ENCODE results near the gene RNU5D-1. TPM values are rescaled to one million over a fixed set of nuclear protein-coding genes. Genes with fewer than 3 reads are reported as not detected.

The RNU5D-1 gene
- total and polyA plus RNA-seq, 2 of the 13 experiments (the other 11 are each of a cell fraction or from before 2014, with no cell fraction given), result 165 TPM; not detected in 1

DNA sequence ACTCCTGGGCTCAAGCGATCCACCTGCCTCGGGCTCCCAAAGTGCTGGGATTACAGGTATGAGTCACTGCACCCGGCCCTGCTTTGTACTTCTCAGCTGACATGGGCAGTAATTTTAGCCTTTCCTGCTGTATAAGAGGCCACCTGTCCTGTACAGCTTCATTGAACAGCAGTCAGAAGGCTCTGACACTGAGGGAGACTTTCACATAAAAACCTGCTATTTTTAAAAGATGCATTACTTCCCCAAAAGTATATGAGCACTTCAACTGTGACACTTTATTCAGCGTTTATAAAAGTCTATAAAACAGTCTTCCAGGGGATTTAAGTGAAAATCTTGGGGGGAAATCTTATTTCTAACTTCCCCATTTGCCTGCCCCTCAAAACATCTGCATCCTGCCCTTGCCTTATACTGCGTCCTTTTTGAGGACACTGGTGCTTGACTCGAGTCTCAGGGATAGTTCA, 17.6 kb downstream of the RNU5D-1 start:
- H3K4me2 ChIP-seq (ENCODE audit: low read depth, low read length), result 0 out of 2 replicates have a peak overlapping the region, but pooled peaks have one; percentile 12
- no peak for DNase-seq (ENCODE audit: low spot score)

DNA sequence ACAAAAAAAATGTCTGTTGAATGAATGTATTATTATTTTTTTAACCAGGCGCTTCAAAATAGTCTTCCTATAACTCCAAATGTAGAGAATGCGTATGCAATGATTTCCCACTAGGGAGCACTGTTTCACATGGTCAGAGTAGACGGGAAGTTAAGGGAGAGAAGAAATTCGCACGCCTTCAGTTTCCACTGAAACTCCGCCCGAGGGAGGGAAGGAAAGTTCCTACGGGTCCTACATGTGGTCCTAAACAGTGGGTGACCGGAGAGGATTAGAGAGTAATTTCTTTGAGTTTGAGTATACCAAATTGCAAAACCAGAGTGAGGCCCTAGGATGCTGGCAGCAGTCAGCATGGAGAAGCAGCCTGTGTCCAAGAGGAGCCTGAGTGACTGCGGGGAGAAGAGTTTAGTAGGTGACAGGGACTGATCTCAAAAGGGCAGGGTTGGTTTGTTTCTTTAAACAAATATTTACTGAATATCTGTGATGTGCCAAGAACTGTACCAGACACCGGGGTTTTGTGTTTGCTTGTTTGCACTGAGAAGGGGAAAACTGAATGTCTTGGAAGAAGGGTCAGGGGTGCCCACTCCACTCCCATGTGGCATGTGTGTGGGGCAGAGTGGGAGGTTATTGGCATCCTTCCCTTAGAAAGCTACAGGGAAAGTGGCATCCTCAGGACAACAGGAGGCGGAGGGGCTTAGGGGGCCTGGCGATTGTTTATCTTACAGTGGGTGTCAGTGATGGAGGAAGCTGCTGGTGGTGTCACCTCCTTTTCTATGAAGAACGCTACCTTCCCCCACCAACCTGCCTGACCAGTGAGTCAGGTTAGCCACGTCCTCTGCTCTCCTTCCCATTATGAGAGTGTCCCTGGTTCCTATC, 22.8 kb downstream of the RNU5D-1 start:
- CTCF ChIA-PET (ENCODE audit: low intra/inter-chr PET ratio, low total read pairs), result interaction anchor here (1.2 kb wide), 1 partner anchor 53 kb away, joined by 7 read pairs; no protein-coding TSS in a partner anchor
- intact Hi-C loops (cut with micrococcal nuclease; ENCODE audit: unreplicated experiment), result loop anchor here (5.0 kb wide), 1 partner anchor 56 kb away; no protein-coding TSS in a partner anchor
- H2AFZ ChIP-seq (ENCODE audit: low read length), result no peak overlapping the region
- TF ChIP-seq MAZ (IDR thresholded peaks at IDR 0.05; ENCODE audit: borderline replicate concordance, low read depth, low read length) (no peak), MAZ (CRISPR knock-in tag; IDR thresholded peaks at IDR 0.05; ENCODE audit: low read depth) (no peak), ZNF552 (CRISPR knock-in tag; IDR thresholded peaks at IDR 0.05; ENCODE audit: borderline replicate concordance) (no peak), RARA (CRISPR knock-in tag; IDR thresholded peaks at IDR 0.05) (peak; percentile 63), ZNF292 (CRISPR knock-in tag; IDR thresholded peaks at IDR 0.05; ENCODE audit: borderline replicate concordance, low read depth) (no peak)
- TF ChIP-seq, protein P1, sequence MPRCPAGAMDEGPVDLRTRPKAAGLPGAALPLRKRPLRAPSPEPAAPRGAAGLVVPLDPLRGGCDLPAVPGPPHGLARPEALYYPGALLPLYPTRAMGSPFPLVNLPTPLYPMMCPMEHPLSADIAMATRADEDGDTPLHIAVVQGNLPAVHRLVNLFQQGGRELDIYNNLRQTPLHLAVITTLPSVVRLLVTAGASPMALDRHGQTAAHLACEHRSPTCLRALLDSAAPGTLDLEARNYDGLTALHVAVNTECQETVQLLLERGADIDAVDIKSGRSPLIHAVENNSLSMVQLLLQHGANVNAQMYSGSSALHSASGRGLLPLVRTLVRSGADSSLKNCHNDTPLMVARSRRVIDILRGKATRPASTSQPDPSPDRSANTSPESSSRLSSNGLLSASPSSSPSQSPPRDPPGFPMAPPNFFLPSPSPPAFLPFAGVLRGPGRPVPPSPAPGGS (CRISPR knock-in tag; IDR thresholded peaks at IDR 0.05), result no peak
- TF ChIP-seq, protein P2, sequence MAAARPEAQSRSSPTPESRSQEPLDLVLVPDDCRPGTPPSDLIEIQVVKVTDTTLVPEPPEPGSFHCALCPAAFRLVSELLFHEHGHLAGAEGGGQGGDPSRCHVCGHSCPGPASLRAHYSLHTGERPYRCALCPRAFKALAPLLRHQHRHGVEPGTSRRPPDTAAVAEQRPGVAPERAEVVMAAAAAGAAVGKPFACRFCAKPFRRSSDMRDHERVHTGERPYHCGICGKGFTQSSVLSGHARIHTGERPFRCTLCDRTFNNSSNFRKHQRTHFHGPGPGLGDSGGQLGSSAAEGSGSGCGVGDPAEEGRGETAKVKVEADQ (CRISPR knock-in tag; IDR thresholded peaks at IDR 0.05; ENCODE audit: borderline replicate concordance), result peak; percentile 43; the same call in 1 of the 2 replicates
- TF ChIP-seq, protein P3, sequence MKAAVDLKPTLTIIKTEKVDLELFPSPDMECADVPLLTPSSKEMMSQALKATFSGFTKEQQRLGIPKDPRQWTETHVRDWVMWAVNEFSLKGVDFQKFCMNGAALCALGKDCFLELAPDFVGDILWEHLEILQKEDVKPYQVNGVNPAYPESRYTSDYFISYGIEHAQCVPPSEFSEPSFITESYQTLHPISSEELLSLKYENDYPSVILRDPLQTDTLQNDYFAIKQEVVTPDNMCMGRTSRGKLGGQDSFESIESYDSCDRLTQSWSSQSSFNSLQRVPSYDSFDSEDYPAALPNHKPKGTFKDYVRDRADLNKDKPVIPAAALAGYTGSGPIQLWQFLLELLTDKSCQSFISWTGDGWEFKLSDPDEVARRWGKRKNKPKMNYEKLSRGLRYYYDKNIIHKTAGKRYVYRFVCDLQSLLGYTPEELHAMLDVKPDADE (CRISPR knock-in tag; IDR thresholded peaks at IDR 0.05), result no peak

More for the DNA sequence above, 17.6 kb downstream of the RNU5D-1 start:
- peaks cover 33% of the 10 kb centered on the region for H3K4me1 ChIP-seq (ENCODE audit: insufficient read depth, low read length)
- H3K27ac ChIP-seq (ENCODE audit: extremely low read length, insufficient read depth, low read length), result no peak overlapping the region
- H3K4me3 ChIP-seq (replicated peaks in 1 of 3; ENCODE audit: insufficient read depth in 1 of 3, low read depth in 2 of 3, low read length in 3 of 3), result no peak overlapping the region
- H3K27me3 ChIP-seq (ENCODE audit: control insufficient read depth in 1 of 2, insufficient read depth in 2 of 2, low read length in 2 of 2), result peaks cover 0 to 11% of the 10 kb centered on the region in 2 experiments; a peak in 1 of 5 replicates
- H3K79me2 ChIP-seq (ENCODE audit: insufficient read depth, low read length), result no peaks in the 10 kb centered on the region
- CTCF ChIA-PET (ENCODE audit: low intra/inter-chr PET ratio, low total read pairs), result no interaction called here
- no peaks in the 10 kb centered on the region for H3K36me3 ChIP-seq (replicated peaks in 1 of 2; ENCODE audit: control insufficient read depth in 1 of 2, insufficient read depth in 2 of 2, low read length in 2 of 2)
- no peak overlapping the region for H3K9ac ChIP-seq (ENCODE audit: insufficient read depth, low read depth, low read length)
- no peak for FAIRE-seq
- H2AFZ ChIP-seq (ENCODE audit: low read length), result no peak overlapping the region
- no peaks in the 10 kb centered on the region for H3K9me3 ChIP-seq (ENCODE audit: low read length)
- no peak for TF ChIP-seq DNMT1 (CRISPR knock-in tag; IDR thresholded peaks at IDR 0.05)
- no peak for TF ChIP-seq ZNF263 (CRISPR knock-in tag; IDR thresholded peaks at IDR 0.05)
- no peak for TF ChIP-seq SMAD1 (CRISPR knock-in tag; IDR thresholded peaks at IDR 0.05; ENCODE audit: borderline replicate concordance, low read depth)
- peak; percentile 76 for TF ChIP-seq FOSL2 (CRISPR knock-in tag; IDR thresholded peaks at IDR 0.05)
- TF ChIP-seq, protein P4, sequence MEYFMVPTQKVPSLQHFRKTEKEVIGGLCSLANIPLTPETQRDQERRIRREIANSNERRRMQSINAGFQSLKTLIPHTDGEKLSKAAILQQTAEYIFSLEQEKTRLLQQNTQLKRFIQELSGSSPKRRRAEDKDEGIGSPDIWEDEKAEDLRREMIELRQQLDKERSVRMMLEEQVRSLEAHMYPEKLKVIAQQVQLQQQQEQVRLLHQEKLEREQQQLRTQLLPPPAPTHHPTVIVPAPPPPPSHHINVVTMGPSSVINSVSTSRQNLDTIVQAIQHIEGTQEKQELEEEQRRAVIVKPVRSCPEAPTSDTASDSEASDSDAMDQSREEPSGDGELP (IDR thresholded peaks at IDR 0.05; ENCODE audit: borderline replicate concordance, low read depth), result peak; percentile 24; the same call in 1 of the 2 replicates
- no peaks in the 10 kb centered on the region for H4K20me1 ChIP-seq (ENCODE audit: insufficient read depth, low read length)
- no TSS peak for BruUV-seq (replicated peaks)
- in situ Hi-C loops (cut with HindIII; ENCODE audit: extremely low pct_ligation_motif_present, low pct_unique_long_range_greater_than_20kb) (no loop called here), intact Hi-C loops (cut with micrococcal nuclease; ENCODE audit: unreplicated experiment) (no loop called here)
- WGBS (ENCODE audit: low lambda C conversion rate), result 13% methylated on average over 4 of the region's 6 CpGs
- peak; percentile 46; the same call in 2 of the 3 replicates for ATAC-seq
- POLR2A ChIA-PET, result interaction anchor here (1.6 to 2.6 kb wide), 2 partner anchors 9 to 16 kb away, joined by 7 to 23 read pairs; partner anchors contain the start of gene RNU5D-1

More for the DNA sequence above, 22.8 kb downstream of the RNU5D-1 start:
- no peaks in the 10 kb centered on the region for H4K20me1 ChIP-seq (ENCODE audit: insufficient read depth, low read length)
- FAIRE-seq (peak; percentile 91), DNase-seq (ENCODE audit: low spot score) (peak; percentile 54), ATAC-seq (peak; percentile 84)
- H3K27me3 ChIP-seq (ENCODE audit: control insufficient read depth in 1 of 2, insufficient read depth in 2 of 2, low read length in 2 of 2), result no peaks in the 10 kb centered on the region; a peak in 1 of 5 replicates
- H3K9ac ChIP-seq (ENCODE audit: insufficient read depth, low read depth, low read length), result no peak overlapping the region
- peak overlapping the region in 2 of 3 experiments; percentile 27 to 37; a peak in 3 of 6 replicates for H3K4me3 ChIP-seq (replicated peaks in 1 of 3; ENCODE audit: insufficient read depth in 1 of 3, low read depth in 2 of 3, low read length in 3 of 3)
- POLR2A ChIA-PET, result interaction anchor here (0.7 to 2.1 kb wide), 5 partner anchors 9 to 34 kb away, joined by 3 to 19 read pairs (median 4); partner anchors contain the start of genes ARMH1, RNU5D-1 and TMEM53
- in situ Hi-C loops (cut with HindIII; ENCODE audit: extremely low pct_ligation_motif_present, low pct_unique_long_range_greater_than_20kb), result no loop called here
- H3K4me2 ChIP-seq (ENCODE audit: low read depth, low read length), result peak overlapping the region; percentile 85
- 3% methylated on average over 15 of the region's 15 CpGs for WGBS (ENCODE audit: low lambda C conversion rate)
- H3K36me3 ChIP-seq (replicated peaks in 1 of 2; ENCODE audit: control insufficient read depth in 1 of 2, insufficient read depth in 2 of 2, low read length in 2 of 2), result no peaks in the 10 kb centered on the region
- H3K79me2 ChIP-seq (ENCODE audit: insufficient read depth, low read length), result no peaks in the 10 kb centered on the region
- no peaks in the 10 kb centered on the region for H3K9me3 ChIP-seq (ENCODE audit: low read length)
- H3K27ac ChIP-seq (ENCODE audit: extremely low read length, insufficient read depth, low read length), result peak overlapping the region; percentile 20
- BruUV-seq (replicated peaks), result no TSS peak
- H3K4me1 ChIP-seq (ENCODE audit: insufficient read depth, low read length), result peaks cover 59% of the 10 kb centered on the region

Data from HepG2 (cell line).